GM21447 (cell line): ENCODE data around the gene RBBP8NL.

Experiments
- ATAC-seq: cut with Tn5 transposase; IDR thresholded peaks from one replicate; pipeline ENCODE4 v1.9.1; 2021; ENCODE audit not compliant: unreplicated experiment

The RBBP8NL gene

DNA sequence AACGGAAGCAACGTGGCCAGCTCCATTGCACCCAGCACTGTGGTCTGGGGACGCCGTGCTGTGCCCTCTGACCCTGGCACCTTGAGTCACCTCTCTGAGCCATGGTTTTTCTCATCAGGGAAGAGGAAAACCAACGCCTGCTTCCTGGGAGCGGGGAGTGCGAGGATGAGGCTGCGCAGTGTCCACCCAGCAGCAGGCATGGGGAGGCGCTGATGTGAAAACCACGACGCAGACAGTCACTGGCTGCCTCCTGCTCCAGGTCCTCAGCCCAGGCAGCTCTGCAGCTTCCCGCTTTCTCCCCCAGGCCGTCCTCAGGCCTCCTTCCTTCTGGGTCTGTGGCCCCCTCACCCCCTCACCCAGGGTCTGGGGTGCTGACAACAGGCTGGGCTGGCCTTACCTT lies 34.5 kb upstream of the RBBP8NL start:
- ATAC-seq, result no peak

DNA sequence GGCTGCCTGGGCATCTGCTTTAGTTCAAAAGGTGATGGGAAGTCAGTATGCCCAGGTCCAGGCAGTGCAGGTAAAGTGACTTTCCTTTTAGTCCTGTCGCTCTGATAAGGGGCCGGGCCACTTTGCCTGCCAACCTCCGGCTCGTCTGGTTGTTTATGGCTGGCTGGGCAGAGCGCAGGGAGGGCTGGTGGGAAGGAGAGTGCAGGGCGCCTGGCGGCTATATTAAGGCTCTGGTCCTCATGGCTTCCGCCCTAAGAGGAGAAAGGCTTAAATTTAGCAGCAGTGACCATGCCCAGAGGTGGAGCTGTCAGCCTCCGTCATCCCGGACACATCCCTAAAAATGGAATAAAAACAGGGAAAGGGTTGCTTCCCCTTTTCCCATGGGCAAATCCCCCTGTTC lies 33.8 kb upstream of the RBBP8NL start:
- ATAC-seq, result no peak

DNA sequence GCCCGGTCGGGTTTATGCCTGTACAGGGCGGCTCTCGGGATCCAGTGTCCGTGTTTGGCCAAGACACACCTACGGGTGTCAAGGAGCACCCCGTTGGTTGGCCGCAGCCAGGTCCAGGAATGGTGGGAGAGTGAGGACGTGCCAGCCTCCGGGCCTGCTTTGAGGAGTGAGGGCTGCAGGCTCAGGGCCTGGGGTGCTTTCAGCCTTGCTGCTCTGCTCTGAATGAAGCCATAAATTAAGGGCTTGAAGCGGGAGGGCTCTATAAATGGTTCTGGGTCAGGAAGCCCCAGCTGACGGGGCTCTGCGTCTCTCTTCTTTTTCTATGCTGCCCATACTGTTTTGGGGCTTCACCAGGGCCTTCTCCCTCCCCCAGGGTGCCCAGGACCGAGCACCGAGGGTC lies 33.3 kb upstream of the RBBP8NL start:
- ATAC-seq, result no peak

DNA sequence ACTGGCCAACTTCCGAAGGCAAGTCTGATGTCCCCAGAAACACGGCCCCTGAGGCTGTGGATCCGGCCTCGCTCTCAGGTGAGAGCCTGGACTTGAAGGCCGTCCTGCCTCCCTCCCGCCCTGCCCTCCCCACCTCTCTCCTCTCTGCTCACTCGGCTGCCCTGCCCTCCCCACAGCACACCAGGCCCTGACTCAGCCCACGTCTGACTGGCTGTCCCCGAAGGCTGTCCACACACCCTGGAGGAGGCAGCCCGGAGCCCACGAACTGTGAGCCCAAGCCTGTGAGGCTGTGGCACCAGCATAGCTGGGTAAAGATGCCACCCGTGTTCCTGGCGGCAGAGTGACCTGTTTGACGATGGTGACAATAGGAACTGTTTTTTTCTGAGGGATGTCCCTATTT lies 32.1 kb upstream of the RBBP8NL start:
- no peak for ATAC-seq

DNA sequence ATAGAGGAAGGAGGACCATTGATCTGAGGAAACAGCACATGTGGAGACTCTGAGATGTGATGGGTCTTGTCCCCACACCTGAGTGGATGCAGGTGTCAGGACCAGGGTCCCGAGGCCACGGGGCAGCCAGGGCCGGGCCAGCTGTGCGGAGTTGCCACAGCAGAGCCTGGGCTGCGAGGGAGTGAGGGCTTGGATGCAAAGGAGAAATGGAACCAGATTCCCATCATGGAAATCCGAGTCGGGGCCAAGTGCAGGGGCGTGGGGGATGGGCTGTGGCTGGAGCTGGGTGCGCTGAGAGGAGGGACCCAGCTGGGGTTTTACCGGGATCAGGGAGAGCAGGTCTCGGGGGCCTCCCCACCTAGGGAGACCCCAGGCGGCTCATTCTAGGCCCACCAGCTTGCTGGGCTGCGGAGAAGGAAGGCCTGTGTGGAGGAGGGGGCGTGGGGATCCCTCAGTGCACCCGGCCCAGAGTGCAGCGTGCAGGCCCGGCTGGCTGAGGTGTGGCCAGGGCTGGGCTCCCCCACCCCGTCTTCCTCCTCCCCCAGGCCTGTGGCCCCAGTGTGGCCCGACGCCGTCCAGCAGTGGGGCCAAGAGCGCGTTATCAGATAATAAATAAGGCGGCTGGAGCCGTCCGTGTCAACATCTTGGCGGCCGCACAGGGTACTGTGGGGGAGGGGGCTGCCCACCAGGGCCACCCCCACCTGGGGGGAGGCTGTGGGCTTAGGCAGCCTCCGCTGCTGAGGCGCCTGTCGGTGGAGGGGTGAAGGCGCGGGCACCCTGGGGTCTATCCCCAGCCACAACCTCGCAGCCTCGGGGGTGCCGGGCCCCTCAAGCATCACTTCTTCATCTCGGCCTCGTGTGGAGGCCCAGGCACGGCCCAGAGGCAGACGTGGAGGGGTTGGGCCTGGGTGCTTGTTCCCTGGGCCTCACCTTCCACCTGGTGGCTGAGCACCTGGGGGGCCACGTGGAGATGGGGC lies 31.2 kb upstream of the RBBP8NL start:
- ATAC-seq, result no peak

DNA sequence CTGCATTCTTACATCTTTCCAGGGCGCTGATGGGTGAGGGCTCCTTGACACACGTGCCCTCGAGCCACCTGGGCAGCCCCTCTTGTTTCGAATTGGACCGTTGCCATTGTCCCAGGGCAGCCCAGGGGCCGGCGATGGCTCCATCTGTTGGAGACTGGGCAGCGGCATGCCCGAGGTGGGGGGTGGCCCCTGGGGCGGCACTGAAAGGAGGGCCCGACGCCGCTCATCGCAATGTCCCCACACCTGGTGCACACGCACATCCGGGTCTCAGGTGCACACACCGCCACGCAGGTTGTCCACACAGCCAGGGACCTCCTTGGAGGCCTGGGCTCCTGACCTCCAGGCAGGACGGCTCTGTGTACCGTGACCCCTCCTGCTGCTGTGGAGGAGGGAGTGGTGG lies 30.5 kb upstream of the RBBP8NL start:
- ATAC-seq, result no peak

DNA sequence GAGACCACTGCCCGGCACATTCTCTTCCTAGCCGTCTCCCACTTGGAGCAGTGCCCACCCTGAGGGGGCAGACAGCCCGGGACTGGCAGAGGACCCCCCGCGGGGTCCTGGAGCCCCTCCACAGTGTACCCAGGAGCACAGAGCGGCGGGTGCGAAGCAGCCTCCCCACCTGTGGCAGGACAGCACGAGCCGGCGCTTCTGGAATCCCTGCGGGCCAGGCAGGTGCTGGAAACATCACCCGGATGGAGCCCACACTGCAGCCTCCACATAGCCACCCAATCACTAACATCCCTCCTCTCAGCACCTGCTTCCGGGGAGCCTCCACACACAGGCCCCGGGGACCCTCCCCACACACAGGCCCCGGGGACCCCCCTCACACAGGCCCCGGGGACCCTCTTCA lies 29.8 kb upstream of the RBBP8NL start:
- no peak for ATAC-seq

DNA sequence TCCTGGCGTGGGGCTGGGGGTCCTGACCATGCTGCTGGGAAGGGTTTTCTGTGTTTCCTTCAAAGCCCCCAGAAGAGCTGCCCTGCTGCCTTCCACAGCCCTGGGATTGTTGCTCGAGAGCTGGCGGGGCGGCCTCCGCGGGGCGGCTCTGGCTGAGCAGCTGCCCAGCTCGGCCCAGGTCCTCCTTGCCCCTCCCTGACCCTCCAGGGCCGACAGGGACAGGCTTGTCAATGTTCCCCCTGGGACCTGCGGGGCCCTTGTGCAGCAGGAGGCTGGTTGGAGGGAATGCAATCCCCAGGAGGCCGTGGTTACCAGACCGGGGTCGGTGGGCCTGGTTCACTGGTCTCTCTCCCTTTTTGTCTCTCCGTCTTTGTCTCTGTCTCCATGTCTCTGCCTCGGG lies 28.6 kb upstream of the RBBP8NL start:
- ATAC-seq, result no peak

DNA sequence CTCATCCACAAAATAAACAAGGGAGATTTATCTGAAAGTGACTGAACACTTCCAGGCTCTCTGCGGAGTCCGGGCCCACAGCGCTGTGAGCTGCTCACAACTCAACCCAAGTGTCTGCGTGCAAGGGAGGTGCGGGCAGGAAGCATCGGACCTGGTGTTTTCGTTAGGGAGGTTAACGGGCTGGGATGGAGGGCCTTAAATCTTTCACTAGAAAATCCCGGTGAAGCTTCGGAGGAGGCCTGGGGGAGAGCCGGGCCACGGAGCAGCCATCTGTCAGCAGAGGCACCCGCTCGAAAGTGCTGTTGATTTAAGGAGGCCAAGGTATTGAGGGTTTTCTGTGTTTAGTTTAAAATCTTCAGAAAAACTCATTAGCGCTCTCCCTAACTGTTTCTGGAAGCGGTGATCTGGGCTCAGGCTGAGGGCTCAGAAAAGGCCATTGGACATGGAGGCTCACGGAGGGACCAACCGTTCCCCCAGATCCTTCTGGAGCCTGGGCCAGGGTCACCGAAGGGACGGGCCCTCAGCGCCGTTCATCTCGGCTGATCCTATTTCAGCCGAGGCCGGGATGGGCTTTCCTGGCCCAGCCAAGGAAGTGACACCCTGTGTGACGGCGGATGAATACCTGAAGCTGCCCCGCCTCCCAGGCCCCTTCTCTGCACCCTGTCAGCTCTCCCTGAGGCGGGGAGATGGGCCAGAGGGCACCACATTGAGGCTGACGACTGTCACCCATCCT lies 27.7 kb upstream of the RBBP8NL start:
- ATAC-seq, result no peak

DNA sequence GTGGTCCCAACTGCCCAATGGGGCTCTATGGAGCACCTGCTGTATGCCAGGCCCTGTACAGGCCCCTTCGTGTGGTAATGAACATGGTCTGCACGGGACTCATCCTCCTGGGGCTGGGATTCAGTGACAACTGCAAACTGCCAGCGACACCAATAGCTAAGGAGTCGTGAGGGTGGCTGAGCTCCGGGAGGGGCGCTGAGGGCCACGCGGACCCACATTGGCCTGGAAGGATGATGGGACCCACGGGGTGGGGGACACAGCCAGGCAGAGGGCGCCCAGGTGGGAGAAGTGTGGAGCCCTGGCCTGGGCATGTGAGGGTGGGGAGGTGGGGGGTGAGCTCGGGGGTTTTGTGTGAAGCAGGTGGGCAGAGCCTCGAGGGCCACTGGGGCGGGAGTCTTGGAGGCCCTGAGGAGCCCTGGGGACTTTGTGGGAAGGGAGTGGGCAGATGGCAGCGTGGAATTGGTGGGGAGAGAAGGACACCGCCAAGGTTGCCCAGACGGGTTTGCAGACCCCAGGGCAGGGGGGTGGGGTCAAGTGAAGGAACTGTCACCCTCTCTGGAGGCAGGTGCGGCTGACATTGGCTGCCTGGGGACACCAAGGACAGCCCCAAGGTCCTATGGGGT lies 26.0 kb upstream of the RBBP8NL start:
- no peak for ATAC-seq

DNA sequence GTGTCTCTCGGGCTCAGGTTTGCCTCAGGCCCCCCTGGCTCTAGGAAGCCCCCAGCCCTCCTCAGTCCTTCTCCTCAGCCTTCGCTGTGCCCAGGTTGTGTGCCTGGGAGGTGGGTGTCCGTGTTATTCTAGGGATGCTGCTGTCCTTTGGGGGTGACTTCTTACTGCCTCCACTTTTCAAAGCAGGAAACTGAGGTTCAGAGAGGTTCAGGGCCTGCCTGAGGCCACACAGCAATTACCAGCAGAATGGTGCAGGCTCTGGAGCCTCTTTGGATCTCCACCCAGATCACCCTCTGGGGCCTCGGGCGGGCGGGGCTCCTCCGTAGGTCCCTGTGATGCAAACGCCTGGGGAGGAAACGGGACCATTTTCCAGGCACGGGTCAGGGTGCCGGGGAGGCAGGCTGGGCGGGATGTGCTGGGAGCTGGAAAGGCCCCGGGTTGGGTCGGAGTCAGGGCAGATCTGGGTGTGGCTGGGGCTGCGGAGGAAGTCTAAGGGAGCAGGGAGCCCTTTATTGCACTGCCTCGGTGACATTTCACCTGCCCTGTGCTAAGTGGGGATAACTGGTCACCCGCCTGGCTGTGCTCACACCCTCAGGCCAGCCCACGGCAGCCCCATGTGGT lies 25.2 kb upstream of the RBBP8NL start:
- ATAC-seq, result no peak

DNA sequence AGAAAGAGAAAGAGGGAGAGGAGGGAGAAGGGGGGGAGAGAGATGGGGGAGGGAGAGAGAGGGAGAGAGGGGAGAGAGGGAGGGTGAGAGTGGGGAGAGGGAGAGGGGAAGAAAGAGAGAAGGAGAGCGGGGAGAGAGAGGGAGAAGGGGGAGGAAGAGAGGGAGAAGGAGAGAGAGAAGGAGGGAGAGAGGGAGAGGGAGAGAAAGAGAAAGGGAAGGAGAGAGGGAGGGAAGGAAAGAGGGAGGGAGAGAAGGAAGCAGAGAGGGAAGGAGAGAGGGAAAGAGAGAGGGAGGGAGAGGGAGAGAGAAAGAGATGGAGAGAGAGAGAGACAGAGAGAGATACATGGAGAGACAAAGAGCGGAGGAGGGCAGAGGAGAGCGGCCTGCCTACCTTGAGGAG lies 24.6 kb upstream of the RBBP8NL start:
- ATAC-seq, result no peak

DNA sequence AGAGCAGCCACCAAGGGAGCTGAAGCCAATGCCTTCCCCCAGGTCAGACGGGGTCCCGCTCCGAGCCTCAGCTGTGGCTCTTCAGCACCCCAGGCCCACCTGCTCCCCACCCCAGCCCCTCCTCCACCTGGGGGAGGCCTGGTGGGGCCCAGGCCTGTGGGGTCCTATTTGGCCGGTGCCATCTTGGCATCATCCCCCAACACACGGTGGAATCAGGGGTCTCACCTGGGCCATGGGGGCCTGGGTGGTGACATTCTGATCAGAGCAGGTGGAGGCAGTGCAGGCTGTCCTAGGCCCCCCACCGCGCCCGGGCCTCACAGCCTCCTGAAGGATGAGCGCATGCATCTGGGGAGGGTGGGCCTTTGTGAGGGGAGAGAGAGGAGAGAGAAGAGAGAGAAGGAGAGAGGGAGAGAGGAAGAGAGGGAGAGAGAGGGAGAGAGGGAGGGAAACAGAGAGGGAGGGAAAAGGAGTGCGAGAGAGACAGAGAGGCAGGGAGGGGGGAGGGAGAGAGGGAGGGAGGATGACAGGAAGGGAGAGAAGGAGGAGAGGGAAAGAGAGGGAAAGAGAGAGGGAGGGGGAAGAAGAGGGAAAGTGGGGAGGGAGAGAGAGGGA lies 23.9 kb upstream of the RBBP8NL start:
- ATAC-seq, result no peak

DNA sequence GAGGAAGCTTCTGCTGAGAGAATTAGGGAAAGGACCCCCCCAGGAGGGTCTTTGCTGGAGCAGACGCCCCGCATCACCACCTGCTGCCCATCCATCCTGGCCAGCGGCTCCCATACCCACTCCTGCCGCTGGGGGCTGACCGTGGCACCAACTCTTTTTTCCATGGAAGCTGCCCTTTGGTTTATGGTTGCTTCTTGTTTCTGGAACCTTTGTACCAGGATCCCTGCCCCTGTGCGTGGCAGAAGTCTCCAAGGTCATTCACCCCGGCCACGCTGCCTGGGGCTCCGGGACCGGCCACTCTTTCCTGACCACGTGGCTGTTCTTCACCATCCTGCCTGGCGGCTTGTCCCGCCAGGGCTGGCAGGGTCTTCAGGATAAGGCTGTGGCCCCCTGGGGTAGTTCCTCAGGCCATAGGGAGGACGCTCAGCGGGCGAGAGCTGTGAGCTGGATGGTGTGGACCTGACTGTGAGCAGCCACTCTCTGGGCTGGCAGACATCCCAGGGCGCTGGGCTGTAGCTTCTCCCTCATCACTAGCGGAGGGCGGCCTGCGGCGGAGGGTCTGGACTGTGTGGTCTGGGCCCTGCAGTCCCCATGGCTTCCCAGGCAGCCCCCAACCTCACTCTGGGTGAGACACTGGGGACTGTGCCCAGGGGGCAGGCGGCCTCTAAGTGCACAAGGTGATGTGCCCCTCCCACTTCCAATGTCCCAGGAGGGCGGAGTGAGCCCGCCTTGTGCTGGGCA lies 22.8 kb upstream of the RBBP8NL start:
- ATAC-seq, result no peak

DNA sequence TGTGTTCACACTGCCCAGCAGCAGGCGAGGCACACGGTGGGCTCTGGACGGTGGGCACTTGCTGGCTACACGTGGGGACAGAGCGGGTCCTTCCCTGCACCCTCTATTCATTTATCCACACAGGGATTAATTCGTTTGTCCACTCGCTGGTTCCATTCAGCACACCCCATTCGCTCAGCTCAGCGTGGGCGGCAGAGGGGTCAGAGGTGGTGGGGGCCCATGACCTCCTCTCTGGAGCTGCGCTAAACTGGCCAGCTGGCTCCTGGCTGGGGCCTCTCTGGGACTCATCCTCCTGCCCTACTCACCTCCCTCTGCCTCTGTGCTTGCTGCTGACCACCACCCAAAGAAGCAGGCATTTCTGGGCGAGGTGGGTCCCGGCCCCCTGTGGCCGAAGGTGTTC lies 21.4 kb upstream of the RBBP8NL start:
- no peak for ATAC-seq

DNA sequence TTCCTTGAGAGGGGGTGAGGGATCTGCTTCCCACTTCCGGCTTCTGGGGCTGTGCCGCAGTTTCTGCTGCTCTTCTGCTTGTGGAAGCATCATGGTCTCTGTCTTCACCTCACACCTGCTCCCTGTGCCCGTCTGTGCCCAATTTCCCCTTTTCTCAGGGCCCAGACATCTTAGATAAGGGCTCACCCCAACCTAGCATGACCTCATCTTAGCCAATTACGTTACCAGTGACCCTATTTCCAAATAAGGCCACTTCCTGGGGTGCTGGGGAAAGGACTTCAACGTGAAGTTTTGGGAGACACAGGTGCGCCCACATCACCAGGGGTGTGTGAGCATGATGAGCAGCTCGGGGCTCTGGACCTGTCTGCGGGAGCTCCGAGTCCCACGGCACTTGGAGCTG lies 20.7 kb upstream of the RBBP8NL start:
- ATAC-seq, result no peak

DNA sequence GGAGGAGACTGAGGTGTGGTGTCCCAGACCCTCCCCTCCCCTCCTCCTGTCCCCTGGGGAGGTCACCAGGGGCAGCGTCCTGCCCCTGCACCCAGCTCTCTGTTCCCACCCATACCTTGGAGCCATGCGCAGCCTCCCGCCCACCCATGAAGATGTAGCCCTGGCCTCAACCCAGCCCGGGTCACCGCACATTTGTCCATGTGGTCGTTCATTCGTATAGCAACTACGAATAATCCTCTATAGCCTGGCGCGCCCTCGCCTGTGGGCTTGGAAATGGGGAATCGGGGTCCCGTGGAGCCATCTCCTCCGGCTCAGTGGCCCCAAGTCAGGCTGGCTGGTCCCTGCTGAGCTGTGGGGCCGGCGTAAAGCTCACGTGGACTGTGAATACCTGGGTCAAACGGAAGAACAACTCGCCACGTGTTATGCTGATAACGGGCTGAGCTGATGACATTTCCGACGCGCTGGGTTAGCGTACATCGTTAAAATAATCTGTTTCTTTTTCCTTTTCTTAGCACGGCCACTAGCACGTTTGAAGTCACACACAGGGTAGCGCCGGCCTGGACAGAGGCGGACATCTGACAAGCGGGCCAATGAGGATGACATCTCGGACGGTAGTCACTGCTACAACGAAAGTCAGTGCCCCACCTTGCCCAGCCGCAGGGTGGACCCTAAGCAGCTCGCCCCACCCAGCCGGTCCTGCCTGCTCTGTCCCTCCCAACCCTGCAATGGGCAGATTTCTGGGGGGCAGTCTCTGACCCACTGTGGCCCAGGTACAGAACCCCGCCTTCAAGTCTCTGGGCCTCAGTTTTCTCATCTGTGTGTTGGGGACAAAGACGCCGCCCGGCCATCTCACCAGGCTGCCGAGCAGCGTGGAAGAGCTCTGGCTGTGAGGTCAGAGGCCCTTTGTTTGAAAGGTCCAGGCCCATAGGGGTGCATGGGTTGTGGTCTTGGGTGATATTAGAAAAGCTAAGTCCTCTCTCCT lies 19.8 kb upstream of the RBBP8NL start:
- ATAC-seq, result no peak

DNA sequence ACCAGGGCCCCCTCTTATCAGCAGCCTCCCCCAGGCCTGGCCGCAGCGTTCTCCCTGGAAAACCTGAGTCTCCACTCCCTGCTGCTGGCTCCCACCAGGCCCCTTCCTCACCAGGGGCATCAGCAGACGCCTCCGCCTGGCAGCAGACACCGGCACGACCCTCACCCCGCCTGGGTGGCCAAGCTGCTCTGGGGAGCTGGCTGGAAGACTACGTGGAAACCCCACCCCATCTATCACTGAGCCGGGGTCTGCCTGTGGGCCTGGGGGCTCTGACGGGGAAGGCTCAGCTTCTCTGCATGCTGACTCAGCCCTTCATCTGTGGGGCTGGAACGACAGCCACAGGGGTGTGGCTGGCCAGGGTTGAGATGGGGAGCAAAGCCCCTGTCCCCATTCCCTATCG lies 19.1 kb upstream of the RBBP8NL start:
- no peak for ATAC-seq
